Cardiac septum (tissue), 1 donor: ENCODE measurements around the gene CCDC187. TPM values are rescaled to one million over a fixed set of nuclear protein-coding genes. Genes with fewer than 3 reads are reported as not detected.
"Not testable (repeated sequence)": the region's sequence is repeated elsewhere in the genome, so short reads cannot be mapped to it uniquely, and the experiment has no call there.

Experiments
- DNase-seq: peaks from one replicate; pipeline ENCODE4 v3.0.0-alpha.2; 2020; ENCODE audit warnings: low spot score
- intact Hi-C: fragments of 100-400 bp; cut with DNase I; formaldehyde crosslinking; loops from one replicate; pipeline ENCODE4 v1.14.0; 2022
- total RNA-seq: library from RNA; stranded (reverse); fragmentation: NEBNext Ultra II Directional; extraction: Animal tissue kit (Norgen Biotek cat#: 25700); gene quantifications from one replicate; pipeline ENCODE4 v1.2.1, GENCODE V29; 2021
- donor health status: DM: no; HTN: no; CAD: no.

CCDC187 gene
- total RNA-seq, 1 donor from 2014 or later, result 0.03 TPM

- intact Hi-C loops, result no loop called here
- no peak for DNase-seq
These were observed 26.1 kb downstream of the CCDC187 start for GRCh38 chr9:136277746-136278145.

GRCh38 chr9:136276716-136277115 is 27.2 kb downstream of the CCDC187 start:
- no peak for DNase-seq
- intact Hi-C loops, result no loop called here

GRCh38 chr9:136275655-136276429 is 28.1 kb downstream of the CCDC187 start:
- intact Hi-C loops, result no loop called here
- DNase-seq, result no peak

- intact Hi-C loops, result no loop called here
- no peak for DNase-seq
These were observed 28.9 kb downstream of the CCDC187 start for GRCh38 chr9:136274786-136275654.

DNA sequence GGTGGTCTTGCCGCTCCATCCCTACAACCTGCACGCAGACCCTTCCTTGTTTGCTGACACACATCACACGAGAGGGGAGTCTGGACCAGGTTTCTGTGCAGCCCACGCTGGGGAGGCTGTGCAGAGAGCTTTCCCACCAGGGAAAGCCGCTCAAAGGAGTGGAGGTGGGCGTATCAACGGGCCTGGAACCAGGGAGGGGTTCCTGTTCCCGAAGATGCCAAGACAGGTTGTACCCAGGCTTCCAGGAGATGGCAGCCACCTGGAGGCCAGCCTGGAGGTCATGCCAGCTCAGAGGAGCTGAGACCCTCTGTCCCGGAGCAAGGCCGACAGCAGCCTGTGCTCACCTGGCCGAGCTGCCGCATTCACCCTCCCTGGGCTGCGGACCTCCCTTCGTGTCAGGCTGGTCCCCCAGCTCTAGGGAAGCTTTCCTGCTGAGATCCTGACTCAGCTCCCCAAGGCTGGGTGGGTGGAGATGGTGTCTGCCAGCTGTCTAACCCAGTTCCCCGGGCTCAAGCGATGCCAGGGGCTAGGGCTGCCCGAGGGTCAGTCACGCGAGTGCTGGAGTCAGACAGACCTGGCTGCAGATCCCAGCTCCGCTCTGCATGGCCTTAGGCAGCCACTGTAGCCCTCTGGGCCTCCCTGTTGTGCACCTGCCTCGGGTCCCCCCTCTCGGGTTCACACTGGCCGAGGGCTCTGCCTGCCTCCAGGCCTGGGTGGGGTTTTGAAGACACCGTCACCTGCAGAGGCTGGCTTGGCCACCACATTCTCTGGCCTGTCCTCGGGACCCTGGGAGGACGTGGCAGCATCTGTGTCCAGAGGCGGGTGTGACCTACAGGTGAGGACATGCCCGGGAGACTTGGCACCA is 29.7 kb downstream of the CCDC187 start:
- intact Hi-C loops, result no loop called here
- DNase-seq, result no peak

- DNase-seq, result no peak
These were observed 30.5 kb downstream of the CCDC187 start for GRCh38 chr9:136273244-136273865.

DNA sequence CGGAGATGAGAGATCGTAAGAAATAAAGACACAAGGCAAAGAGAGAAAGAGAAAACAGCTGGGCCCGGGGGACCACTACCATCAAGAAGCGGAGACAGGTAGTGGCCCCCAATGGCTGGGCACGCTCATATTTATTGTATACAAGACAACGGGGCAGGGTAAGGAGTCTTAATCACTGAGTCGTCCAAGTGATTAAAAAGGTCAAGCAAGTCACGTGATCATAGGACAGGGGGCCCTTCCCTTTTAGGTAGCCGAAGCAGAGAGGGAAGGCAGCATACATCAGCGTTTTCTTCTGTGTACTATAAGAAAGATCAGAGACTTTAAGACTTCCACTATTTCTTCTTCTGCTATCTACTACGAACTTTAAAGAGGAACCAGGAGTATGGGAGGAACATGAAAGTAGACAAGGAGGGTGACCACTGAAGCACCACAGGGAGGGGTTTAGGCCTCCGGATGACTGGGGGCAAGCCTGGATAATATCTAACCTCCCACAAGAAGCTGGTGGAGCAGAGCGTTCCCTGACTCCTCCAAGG is 33.7 kb downstream of the CCDC187 start:
- intact Hi-C loops, result no loop called here

More at GRCh38 chr9:136273244-136273865, 30.5 kb downstream of the CCDC187 start:
- intact Hi-C loops, result no loop called here

DNA sequence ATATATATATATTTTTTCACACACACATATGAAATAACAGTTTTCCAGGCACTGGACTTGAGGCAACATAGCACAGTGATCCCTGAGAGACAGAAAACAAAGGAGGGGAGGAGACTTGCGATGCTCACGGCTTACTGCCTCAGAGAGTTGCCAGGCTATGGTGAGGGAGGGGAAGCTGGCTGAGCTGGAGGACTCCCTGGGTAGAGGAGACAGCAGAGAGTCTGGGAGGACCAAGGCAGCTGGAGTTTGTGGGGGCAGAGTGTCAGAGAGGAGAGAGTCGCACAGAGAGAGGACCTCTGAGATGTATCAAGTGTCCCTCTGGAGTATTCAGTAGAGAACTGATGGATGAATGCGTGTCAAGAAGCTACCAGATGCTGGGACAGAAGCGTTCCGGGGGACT is 35.2 kb downstream of the CCDC187 start:
- intact Hi-C loops, result no loop called here
- no peak for DNase-seq

More for the DNA sequence above, 33.7 kb downstream of the CCDC187 start:
- DNase-seq, result no peak

GRCh38 chr9:136268318-136268717 is 35.6 kb downstream of the CCDC187 start:
- intact Hi-C loops, result no loop called here
- DNase-seq, result no peak

- DNase-seq, result peak; percentile 91
- intact Hi-C loops, result no loop called here
These were observed 36.4 kb downstream of the CCDC187 start for GRCh38 chr9:136267261-136268111.

GRCh38 chr9:136266641-136267040 is 37.3 kb downstream of the CCDC187 start:
- intact Hi-C loops, DNase-seq: not testable (repeated sequence)

DNA sequence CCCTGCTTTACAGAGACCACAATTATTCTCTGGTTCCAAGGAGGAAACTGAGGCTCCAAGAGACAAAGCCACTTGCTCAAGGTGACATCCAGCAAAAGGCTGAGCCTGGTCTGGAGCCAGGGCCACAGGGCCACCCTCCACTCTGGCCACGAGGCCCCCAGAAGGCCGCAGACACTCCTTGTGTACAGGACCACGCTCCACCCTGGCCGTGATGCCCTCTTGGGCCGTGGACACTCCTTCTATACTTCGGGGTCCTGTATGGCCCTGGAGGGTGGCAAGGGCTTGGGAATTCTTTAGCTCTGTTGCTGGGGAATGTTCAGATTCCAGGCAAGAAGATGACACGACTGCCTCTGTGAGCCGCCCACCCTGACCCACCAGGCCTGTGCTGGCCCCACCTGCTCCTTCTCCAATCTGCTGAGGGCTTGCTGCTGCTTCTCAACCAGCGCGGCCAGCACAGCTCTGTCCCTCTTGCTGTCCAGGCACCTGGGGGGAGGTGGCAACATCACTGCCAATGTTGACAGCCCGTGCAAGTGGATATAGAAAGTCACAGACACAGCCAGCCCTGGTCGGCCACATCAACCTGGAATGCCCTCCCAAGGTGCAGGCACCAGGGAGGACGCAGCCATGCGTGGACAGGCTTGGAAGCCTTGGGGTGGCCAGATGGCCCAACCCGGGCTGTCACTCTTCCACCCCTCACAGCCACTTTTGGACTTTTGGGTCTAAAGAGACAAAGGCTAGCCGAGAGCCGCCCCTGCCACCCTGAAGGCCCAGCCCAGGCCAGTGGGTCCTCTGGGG is 38.1 kb downstream of the CCDC187 start:
- no peak for DNase-seq
- intact Hi-C loops, result no loop called here

GRCh38 chr9:136264441-136265405 is 39.2 kb downstream of the CCDC187 start:
- intact Hi-C loops, result no loop called here
- no peak for DNase-seq

GRCh38 chr9:136264031-136264430 is 39.9 kb downstream of the CCDC187 start:
- no peak for DNase-seq
- intact Hi-C loops, result no loop called here

DNA sequence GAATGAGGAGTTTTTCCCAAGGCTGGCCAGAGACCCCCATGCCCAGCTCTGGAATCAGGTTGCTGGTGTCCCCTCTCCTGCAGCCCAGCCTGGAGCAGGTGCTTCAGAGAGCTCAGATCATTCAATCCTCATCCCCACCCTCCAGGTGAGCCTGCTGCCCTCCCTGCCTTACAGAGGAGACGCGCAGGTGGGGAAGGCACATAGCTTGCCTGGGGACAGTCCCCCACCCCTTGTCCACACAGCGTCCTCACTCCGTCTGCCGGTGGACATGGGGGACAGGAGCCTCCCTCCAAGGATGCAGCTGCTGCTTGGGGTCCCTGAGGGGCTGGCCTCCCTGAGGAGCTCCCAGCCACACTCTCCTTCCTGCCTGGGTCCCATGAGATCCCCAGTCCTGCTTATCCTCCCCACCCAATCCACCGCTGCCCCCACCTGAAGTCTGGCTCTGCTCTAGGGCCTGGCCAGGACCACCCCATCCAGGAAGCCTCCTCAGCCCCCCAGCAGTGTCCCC is 41.2 kb downstream of the CCDC187 start:
- no peak for DNase-seq
- intact Hi-C loops, result no loop called here
